ENCODE measurements around the gene CLDN6.

The CLDN6 gene

GRCh38 chr16:2970563-2970962 lies 47.4 kb downstream of the CLDN6 start:
- TF ChIP-seq CTCF (IDR thresholded peaks at IDR 0.05; ENCODE audit: low read length, missing control alignments) = no peak
- H3K4me3 ChIP-seq (replicated peaks; ENCODE audit: low read depth, low read length) = no peak overlapping the region
- DNase-seq (ENCODE audit: low read depth) = no peak

DNA sequence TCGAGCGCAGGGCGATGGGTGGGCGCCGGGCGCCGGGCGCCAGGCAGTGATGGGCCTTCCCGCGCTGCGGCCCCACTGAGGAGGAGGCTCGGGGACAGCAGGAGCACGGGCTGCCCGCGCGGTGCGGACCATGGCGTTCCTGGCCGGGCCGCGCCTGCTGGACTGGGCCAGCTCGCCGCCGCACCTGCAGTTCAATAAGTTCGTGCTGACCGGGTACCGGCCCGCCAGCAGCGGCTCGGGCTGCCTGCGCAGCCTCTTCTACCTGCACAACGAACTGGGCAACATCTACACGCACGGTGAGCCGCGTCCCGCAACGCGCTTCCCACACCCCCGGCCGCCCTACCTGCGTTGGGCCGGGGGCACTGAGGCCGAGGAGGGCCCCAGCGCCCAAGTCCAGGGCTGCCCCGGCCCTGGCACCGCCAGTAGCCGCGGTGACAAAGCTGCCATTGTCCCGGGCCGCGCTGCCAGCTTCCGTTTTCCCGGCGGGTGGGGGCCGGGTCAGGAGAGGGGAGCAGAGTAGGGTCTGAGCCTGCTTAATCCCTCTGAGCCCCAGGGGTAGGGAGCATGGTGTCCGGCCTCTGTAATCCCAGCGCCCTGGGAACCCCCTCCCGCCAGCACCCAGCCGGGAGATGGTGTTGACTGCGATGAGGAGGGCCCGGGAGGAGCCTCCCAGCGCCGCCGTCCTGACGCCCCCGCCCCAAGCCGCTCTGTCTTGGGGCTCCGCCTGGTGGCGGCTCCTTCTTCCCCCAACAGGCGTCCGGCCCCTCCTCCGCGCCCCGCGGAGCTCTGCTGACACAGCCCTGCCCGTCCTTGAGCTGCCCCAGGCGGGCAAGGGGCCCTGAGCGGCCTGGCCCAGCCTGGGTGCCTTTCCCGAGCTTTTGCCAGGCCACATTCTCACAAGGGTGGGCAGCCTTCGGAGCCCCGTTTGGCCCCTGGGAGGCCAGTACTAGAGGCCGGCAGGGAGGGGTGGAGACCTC lies 48.1 kb downstream of the CLDN6 start:
- peak; percentile 26 for TF ChIP-seq CTCF (IDR thresholded peaks at IDR 0.05; ENCODE audit: low read length, missing control alignments)
- H3K4me3 ChIP-seq (replicated peaks; ENCODE audit: low read depth, low read length) = peak overlapping the region; percentile 55
- peak; percentile 23 for DNase-seq (ENCODE audit: low read depth)

GRCh38 chr16:2968738-2969544 lies 49.0 kb downstream of the CLDN6 start, which contains the start of gene PAQR4:
Gene PAQR4 (plus strand): TSS chr16:2969348. CDS start chr16:2969675, 327 bp downstream.
- DNase-seq (ENCODE audit: low read depth) = peak; percentile 86
- TF ChIP-seq CTCF (IDR thresholded peaks at IDR 0.05; ENCODE audit: low read length, missing control alignments) = no peak
- H3K4me3 ChIP-seq (replicated peaks; ENCODE audit: low read depth, low read length) = peak within 1 kb of the TSS; percentile 55

GRCh38 chr16:2968368-2968737 lies 49.6 kb downstream of the CLDN6 start:
- TF ChIP-seq CTCF (IDR thresholded peaks at IDR 0.05; ENCODE audit: low read length, missing control alignments) = no peak
- H3K4me3 ChIP-seq (replicated peaks; ENCODE audit: low read depth, low read length) = peak overlapping the region; percentile 55
- DNase-seq (ENCODE audit: low read depth) = no peak

DNA sequence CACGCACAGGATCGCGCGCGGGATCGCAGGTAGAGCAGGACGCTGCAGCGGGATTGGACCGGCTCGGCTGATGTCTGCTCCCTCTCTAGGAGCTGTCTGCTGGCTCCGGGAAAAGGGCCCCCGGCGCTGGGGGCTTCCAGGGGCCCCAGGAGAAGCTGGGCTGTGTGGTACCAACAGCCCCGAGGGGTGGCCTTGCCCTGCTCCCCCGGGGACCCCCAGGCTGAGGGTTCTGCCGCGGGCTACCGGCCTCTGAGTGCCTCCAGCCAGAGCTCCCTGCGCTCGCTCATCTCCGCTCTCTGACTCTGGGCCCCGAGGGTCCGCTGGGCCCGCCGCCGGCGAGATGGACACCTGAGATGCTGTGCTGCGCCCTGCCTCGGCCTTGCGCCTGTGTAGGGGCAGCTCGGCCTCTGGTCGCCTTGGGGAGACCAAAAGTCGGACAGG lies 50.2 kb downstream of the CLDN6 start:
- no peak for DNase-seq (ENCODE audit: low read depth)
- no peak for TF ChIP-seq CTCF (IDR thresholded peaks at IDR 0.05; ENCODE audit: low read length, missing control alignments)
- H3K4me3 ChIP-seq (replicated peaks; ENCODE audit: low read depth, low read length) = no peak overlapping the region

DNA sequence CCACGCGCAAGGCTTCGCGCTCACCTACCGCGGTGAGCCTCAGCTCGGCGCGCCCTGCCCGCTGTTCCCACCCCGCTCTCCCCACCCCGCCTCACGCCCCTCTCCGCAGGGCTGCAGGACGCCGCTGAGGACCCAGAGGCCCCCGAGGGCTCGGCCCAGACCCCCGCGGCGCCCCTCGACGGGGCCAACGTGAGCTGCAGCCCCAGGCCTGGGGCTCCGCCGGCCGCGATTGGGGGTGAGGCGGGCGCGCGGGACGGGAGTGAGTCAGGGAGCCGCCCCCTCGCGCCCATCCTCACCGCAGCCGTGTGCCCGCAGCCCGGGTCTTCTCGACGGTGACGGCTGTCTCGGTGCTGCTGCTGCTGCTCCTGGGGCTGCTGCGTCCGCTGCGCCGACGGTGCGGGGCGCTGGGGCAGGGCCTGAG lies 50.8 kb downstream of the CLDN6 start:
- DNase-seq (ENCODE audit: low read depth) = no peak
- H3K4me3 ChIP-seq (replicated peaks; ENCODE audit: low read depth, low read length) = no peak overlapping the region
- no peak for TF ChIP-seq CTCF (IDR thresholded peaks at IDR 0.05; ENCODE audit: low read length, missing control alignments)

Data from fibroblast of pulmonary artery (primary cell).